ENCODE measurements around the gene DPH1.

Gene DPH1

GRCh38 chr17:2050300-2051060 is 20.5 kb downstream of the DPH1 start:
- DNase-seq (ENCODE audit: low spot score), result peak; percentile 60

- no peak for DNase-seq (ENCODE audit: low spot score)
Observed at GRCh38 chr17:2051061-2051932, 21.3 kb downstream of the DPH1 start.

- DNase-seq (ENCODE audit: low spot score), result no peak
Observed at GRCh38 chr17:2051933-2052559, 22.1 kb downstream of the DPH1 start.

- no peak for DNase-seq (ENCODE audit: low spot score)
Observed at GRCh38 chr17:2053380-2054261, 23.7 kb downstream of the DPH1 start.

GRCh38 chr17:2054262-2054511 is 24.2 kb downstream of the DPH1 start:
- no peak for DNase-seq (ENCODE audit: low spot score)

GRCh38 chr17:2054512-2055291 is 24.7 kb downstream of the DPH1 start, which contains the start of gene HIC1:
Gene HIC1, plus strand, starts transcription at chr17:2055103. Its CDS starts 1,588 bp downstream, at chr17:2056691.
- peak; percentile 59 for DNase-seq (ENCODE audit: low spot score)

- DNase-seq (ENCODE audit: low spot score), result no peak
Observed at GRCh38 chr17:2055292-2056205, 25.6 kb downstream of the DPH1 start.

- no peak for DNase-seq (ENCODE audit: low spot score)
Observed at GRCh38 chr17:2056206-2057174, 26.5 kb downstream of the DPH1 start.

- no peak for DNase-seq (ENCODE audit: low spot score)
Observed at GRCh38 chr17:2057175-2057759, 27.3 kb downstream of the DPH1 start.

GRCh38 chr17:2057760-2058585 is 28.0 kb downstream of the DPH1 start:
- no peak for DNase-seq (ENCODE audit: low spot score)

GRCh38 chr17:2058586-2059546 is 28.9 kb downstream of the DPH1 start:
- no peak for DNase-seq (ENCODE audit: low spot score)

- DNase-seq (ENCODE audit: low spot score), result no peak
Observed at GRCh38 chr17:2059547-2060384, 29.8 kb downstream of the DPH1 start.

- DNase-seq (ENCODE audit: low spot score), result no peak
Observed at GRCh38 chr17:2060385-2060658, 30.4 kb downstream of the DPH1 start.

GRCh38 chr17:2060681-2061440 is 30.9 kb downstream of the DPH1 start:
- no peak for DNase-seq (ENCODE audit: low spot score)

- no peak for DNase-seq (ENCODE audit: low spot score)
Observed at GRCh38 chr17:2061441-2061958, 31.5 kb downstream of the DPH1 start.
